Panc1 (cell line): ENCODE data around the gene ACACA. TPM values are rescaled to one million over a fixed set of nuclear protein-coding genes. Genes with fewer than 3 reads are reported as not detected.

Source experiments
- ATAC-seq: fragments of 200-7000 bp; cut with Tn5 transposase; 2 replicates; pipeline ENCODE4 v1.9.1; 2020; ENCODE audit warnings: mild to moderate bottlenecking, moderate library complexity
- BruUV-seq: library from RNA; stranded (reverse); fragments of 400-500 nt; replicated peaks from 2 replicates; lab custom pipeline; 2021; lab: Mats Ljungman, UMichigan
- CTCF ChIA-PET: fragments of 300-600 bp; sonication (Branson Sonifier 250); formaldehyde crosslinking; loops from one replicate; lab custom pipeline; 2022; ENCODE audit warnings: antibody characterized with exemption; lab: Charles Lee
- POLR2A ChIA-PET: fragments of 300-600 bp; sonication (Branson Sonifier 250); formaldehyde crosslinking; loops from one replicate; lab custom pipeline; 2022; ENCODE audit warnings: antibody characterized with exemption; lab: Charles Lee
- DNase-seq: peaks from one replicate; pipeline ENCODE4 v3.0.0-alpha.2; 2010; ENCODE audit warnings: low read depth, low spot score
- H3K27ac ChIP-seq: 2 replicates; pipeline ENCODE4 v1.5.1; 2011; ENCODE audit warnings: mild to moderate bottlenecking, low read length, inconsistent platforms
- H3K27me3 ChIP-seq: fragments of 200-500 bp; sonication (Bioruptor generic); 2 replicates; pipeline ENCODE4 v1.6.0; 2014; ENCODE audit warnings: low read length, inconsistent platforms; ENCODE audit not compliant: control insufficient read depth, insufficient read depth
- H3K36me3 ChIP-seq: fragments of 200-500 bp; sonication (Bioruptor generic); 2 replicates; pipeline ENCODE4 v1.5.1; 2014; ENCODE audit warnings: inconsistent platforms, mild to moderate bottlenecking, low read length, moderate library complexity; ENCODE audit not compliant: control insufficient read depth, insufficient read depth
- H3K4me1 ChIP-seq: 2 replicates; pipeline ENCODE4 v1.5.1; 2011; ENCODE audit warnings: inconsistent platforms, mild to moderate bottlenecking, low read length, moderate library complexity; ENCODE audit not compliant: control insufficient read depth, insufficient read depth
- H3K4me3 ChIP-seq, 2 experiments: 2 replicates each; pipeline ENCODE4 v1.5.1; 2011 to 2012; ENCODE audit warnings: low read depth in 2 of 2, low read length in 2 of 2, mild to moderate bottlenecking in 2 of 2, inconsistent platforms in 1 of 2, moderate library complexity in 1 of 2
- H3K9me3 ChIP-seq: fragments of 200-500 bp; sonication (Bioruptor generic); 2 replicates; pipeline ENCODE4 v1.5.1; 2014; ENCODE audit warnings: low read depth, mild to moderate bottlenecking, inconsistent platforms, low read length, moderate library complexity; ENCODE audit not compliant: control insufficient read depth, insufficient read depth
- CTCF ChIP-seq: fragments of 450-650 bp; IDR thresholded peaks from 2 replicates; pipeline ENCODE4 v1.5.1; 2017; ENCODE audit warnings: mild to moderate bottlenecking
- POLR2AphosphoS5 ChIP-seq: IDR thresholded peaks from 2 replicates; pipeline ENCODE4 v1.6.1; 2012; ENCODE audit warnings: mild to moderate bottlenecking, low read depth, low read length, moderate library complexity
- REST ChIP-seq, 2 experiments: IDR thresholded peaks; 2 replicates each; pipeline ENCODE4 v1.6.1; 2011 to 2012; ENCODE audit warnings: low read depth in 2 of 2, control low read depth in 1 of 2, low read length in 1 of 2, mild to moderate bottlenecking in 1 of 2, moderate library complexity in 1 of 2; ENCODE audit not compliant: insufficient read depth in 1 of 2
- SIN3A ChIP-seq: IDR thresholded peaks from 2 replicates; pipeline ENCODE4 v1.6.1; 2012; ENCODE audit warnings: low read depth, mild to moderate bottlenecking, low read length, moderate library complexity, borderline replicate concordance; ENCODE audit not compliant: insufficient read depth
- TCF7L2 ChIP-seq: IDR thresholded peaks from 2 replicates; pipeline ENCODE4 v1.6.1; 2011; ENCODE audit warnings: mild to moderate bottlenecking, low read depth, low read length, inconsistent platforms
- in situ Hi-C: cut with HindIII; loops from 2 replicates; pipeline ENCODE4 v1.10.0; 2016; ENCODE audit warnings: low sequenced_read_pairs, low pct_unique_long_range_greater_than_20kb
- intact Hi-C: fragments of 100-400 bp; cut with micrococcal nuclease; formaldehyde crosslinking; loops from one replicate; pipeline ENCODE4 v1.10.0; 2022; ENCODE audit not compliant: unreplicated experiment
- total RNA-seq: library from RNA; stranded (reverse); gene quantifications from one replicate; pipeline ENCODE4 v1.2.1, GENCODE V29; 2021; ENCODE audit not compliant: unreplicated experiment

Gene ACACA
- total RNA-seq, 1 experiment from 2014 or later, result 131 TPM

- no peaks in the 10 kb centered on the region for H3K27me3 ChIP-seq
- no peak overlapping the region for H3K4me3 ChIP-seq
- no peaks in the 10 kb centered on the region; the same call in 1 of the 2 replicates for H3K4me1 ChIP-seq
- BruUV-seq, result no TSS peak
- ATAC-seq, result peak; percentile 87
- DNase-seq, result peak; percentile 50
- no peaks in the 10 kb centered on the region for H3K9me3 ChIP-seq
- in situ Hi-C loops, result no loop called here
- TF ChIP-seq TCF7L2 (no peak), CTCF (peak; percentile 78)
- CTCF ChIA-PET, result interaction anchor here (0.5 to 1.0 kb wide), 7 partner anchors 12 to 532 kb away, joined by 3 to 8 read pairs (median 4); no protein-coding TSS in a partner anchor
- POLR2A ChIA-PET, result no interaction called here
- H3K27ac ChIP-seq, result no peak overlapping the region
- no peaks in the 10 kb centered on the region for H3K36me3 ChIP-seq
- intact Hi-C loops, result no loop called here
Observed at GRCh38 chr17:37047631-37048104, 359.0 kb downstream of the ACACA start.

GRCh38 chr17:37045351-37045922 lies 361.2 kb downstream of the ACACA start:
- no TSS peak for BruUV-seq
- Histone ChIP-seq H3K9me3 (no peaks in the 10 kb centered on the region), H3K36me3 (no peaks in the 10 kb centered on the region), H3K27ac (no peak overlapping the region), H3K27me3 (no peaks in the 10 kb centered on the region), H3K4me3 (no peak overlapping the region), H3K4me1 (no peaks in the 10 kb centered on the region; the same call in 1 of the 2 replicates)
- in situ Hi-C loops (no loop called here), intact Hi-C loops (no loop called here)
- CTCF ChIA-PET, result no interaction called here
- POLR2A ChIA-PET, result interaction anchor here (0.5 kb wide), 1 partner anchor 361 kb away, joined by 5 read pairs; no protein-coding TSS in a partner anchor
- no peak for ATAC-seq
- DNase-seq, result no peak
- TF ChIP-seq POLR2AphosphoS5 (no peak), CTCF (no peak), REST (IDR thresholded peaks at IDR 0.05; ENCODE audit: insufficient read depth in 1 of 2, low read depth in 2 of 2, low read length in 1 of 2) (no peak), SIN3A (no peak), TCF7L2 (no peak)
